IPS-NIHi7 (cell line): ENCODE measurements around the gene ZNF524.

Experiments
- DNase-seq: peaks from one replicate; pipeline ENCODE4 v3.0.0; 2012; ENCODE audit warnings: mixed read lengths; ENCODE audit errors: extremely low spot score

ZNF524 gene

GRCh38 chr19:55602104-55603001 lies 2.3 kb downstream of the ZNF524 start:
- no peak for DNase-seq

GRCh38 chr19:55603115-55603514 lies 3.0 kb downstream of the ZNF524 start:
- no peak for DNase-seq

- peak; percentile 45 for DNase-seq
Observed at GRCh38 chr19:55603581-55604292, 3.6 kb downstream of the ZNF524 start.

DNA sequence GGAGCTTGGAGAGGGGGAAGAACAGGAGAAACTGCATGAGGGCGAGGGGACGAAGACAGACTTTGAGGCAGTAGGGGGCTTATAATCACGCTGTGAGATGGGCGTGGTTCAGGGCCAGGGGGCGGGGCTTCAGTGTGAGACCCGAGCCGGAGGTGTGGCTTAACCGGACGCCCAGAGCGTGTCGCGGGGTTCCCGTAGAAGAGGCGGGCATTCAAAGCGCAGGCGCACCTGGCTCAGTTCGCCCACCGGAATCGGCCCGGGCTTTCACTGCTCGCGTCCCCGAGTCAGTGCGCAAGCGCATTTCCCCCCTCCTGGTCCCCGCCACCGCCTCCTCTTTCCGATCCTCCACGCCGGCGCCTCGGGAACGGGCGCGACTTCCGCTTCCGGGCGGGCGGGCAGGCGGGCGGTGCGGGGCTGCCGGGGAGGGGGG lies 5.1 kb downstream of the ZNF524 start:
- peak; percentile 90 for DNase-seq

DNA sequence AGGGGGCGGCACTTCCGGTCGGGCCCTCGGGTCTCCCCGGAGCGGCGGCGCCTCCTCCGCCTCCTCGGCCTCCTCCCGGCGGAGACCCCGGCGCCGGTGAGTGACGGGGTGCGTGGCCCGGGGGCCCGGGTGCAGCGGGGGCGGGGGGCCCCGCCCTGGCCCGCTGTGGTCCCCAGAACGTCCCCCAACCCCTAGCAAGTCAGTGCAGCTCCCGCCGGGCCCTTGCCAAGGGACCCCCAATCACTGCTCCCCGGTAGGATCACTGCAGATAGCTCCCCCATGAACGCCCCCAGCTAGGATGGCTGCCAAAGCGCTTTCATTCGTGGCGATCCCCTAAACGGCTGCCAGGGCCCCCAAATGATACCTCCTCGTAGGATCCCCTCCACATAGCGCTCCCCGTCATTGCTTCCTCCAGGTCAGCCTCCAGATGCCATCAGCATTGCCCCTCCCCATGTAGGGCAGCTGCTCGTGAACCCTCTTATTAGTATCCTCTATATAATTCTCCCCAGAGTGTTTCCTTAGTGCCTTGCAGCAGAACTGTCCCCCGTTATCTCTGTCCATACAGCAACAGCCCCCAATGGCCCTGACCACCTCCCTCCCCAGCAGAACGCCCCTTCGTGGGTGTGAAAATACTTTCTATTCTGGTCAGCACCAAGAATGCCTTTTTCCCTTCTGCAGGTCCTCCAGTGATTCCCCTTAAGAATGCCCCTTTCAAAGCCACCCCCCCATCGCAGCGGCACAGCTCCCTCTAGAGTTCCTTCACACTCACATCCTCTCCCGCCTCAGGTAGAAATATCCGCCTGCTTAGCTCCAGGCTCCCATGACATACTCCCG lies 5.8 kb downstream of the ZNF524 start, which contains the start of gene ZNF865:
ZNF865 (plus strand) TSS at position 11 of the 834 bp plus-strand sequence. CDS start 7,972 bp downstream, outside the sequence.
- peak; percentile 87 for DNase-seq

GRCh38 chr19:55606471-55606787 lies 6.3 kb downstream of the ZNF524 start:
- DNase-seq: no peak

DNA sequence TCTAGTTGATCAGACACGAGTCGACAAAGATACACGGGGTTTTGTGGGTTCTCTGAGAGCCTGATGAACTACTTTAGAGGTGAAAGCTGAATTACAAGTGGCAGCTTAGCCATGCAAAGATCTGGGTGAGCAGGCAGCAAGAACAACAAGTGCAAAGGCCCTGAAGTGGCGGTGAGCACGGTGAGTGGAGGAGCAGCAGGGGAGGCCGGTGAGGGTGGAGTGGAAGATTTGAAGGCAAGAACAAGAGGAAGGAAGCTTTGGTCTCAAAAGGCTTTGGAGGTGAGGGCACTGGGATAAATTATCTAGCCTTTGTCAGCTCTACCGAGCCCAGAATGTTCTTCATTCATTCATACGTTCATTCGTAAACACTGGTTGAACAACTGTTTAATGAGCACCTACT lies 6.7 kb downstream of the ZNF524 start:
- no peak for DNase-seq

GRCh38 chr19:55609326-55609725 lies 9.2 kb downstream of the ZNF524 start:
- DNase-seq: no peak

- DNase-seq: no peak
Observed at GRCh38 chr19:55611300-55611982, 11.4 kb downstream of the ZNF524 start.

DNA sequence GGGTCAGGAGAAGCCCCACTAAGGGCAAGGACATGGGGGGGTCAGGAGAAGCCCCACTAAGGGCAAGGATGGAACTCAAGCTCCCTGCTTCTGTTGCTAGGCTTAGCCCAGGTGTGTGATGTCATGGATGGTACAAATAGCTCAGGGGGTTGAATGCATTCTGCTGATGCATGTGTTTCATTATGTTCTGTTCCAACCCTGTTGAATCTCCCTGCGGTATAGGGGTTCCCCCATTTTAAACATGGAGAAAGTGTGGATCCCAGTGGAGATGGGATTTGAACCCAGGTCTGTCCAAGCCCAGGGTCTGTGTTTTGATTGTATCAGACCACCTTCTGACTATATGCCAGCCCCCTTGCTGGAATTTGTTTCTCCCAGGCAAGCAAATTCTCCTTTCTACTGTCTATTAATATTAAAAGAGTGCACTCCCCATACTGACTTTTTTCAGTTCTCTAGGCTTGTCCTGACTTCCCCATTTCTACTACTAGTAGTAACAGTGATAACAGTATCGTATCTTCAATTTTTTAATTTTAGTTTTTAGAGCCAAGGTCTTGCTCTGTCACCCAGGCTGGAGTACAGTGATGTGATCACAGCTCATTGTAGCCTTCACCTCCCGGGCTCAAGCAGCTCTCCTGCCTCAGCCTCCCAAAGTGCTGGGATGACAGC lies 12.0 kb downstream of the ZNF524 start:
- DNase-seq: no peak

DNA sequence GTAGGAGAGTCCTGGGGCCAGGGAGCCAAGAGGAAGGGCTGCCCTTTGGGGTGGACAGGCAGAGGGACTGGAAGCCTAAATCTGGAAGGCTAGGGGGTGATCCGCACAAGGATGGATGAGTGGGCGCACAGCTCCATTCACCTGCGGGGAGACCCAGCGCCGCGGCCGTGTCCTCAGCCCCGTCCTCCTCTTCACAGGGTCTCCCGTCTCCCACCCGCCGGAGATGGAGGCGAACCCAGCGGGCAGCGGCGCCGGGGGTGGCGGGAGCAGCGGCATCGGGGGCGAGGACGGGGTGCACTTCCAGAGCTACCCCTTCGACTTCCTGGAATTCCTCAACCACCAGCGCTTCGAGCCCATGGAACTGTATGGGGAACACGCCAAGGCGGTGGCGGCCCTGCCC lies 13.3 kb downstream of the ZNF524 start:
- DNase-seq: no peak

- no peak for DNase-seq
Observed at GRCh38 chr19:55613930-55614710, 14.0 kb downstream of the ZNF524 start.

DNA sequence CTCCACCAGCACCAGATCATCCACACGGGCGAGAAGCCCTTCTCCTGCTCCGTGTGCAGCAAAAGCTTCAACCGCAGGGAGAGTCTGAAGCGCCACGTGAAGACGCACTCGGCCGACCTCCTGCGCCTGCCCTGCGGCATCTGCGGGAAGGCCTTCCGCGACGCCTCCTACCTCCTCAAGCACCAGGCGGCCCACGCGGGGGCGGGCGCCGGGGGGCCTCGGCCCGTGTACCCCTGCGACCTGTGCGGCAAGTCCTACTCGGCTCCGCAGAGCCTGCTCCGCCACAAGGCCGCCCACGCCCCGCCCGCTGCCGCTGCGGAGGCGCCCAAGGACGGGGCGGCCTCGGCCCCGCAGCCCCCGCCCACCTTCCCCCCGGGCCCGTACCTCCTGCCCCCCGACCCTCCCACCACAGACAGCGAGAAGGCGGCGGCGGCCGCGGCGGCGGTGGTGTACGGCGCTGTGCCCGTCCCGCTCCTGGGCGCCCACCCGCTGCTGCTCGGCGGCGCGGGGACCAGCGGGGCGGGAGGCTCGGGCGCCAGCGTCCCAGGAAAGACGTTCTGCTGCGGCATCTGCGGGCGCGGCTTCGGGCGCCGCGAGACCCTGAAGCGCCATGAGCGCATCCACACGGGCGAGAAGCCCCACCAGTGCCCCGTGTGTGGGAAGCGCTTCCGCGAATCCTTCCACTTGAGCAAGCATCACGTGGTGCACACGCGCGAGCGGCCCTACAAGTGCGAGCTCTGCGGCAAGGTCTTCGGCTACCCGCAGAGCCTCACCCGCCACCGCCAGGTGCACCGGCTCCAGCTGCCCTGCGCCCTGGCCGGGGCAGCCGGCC lies 14.8 kb downstream of the ZNF524 start:
- no peak for DNase-seq

GRCh38 chr19:55615543-55616394 lies 15.7 kb downstream of the ZNF524 start:
- DNase-seq: no peak

DNA sequence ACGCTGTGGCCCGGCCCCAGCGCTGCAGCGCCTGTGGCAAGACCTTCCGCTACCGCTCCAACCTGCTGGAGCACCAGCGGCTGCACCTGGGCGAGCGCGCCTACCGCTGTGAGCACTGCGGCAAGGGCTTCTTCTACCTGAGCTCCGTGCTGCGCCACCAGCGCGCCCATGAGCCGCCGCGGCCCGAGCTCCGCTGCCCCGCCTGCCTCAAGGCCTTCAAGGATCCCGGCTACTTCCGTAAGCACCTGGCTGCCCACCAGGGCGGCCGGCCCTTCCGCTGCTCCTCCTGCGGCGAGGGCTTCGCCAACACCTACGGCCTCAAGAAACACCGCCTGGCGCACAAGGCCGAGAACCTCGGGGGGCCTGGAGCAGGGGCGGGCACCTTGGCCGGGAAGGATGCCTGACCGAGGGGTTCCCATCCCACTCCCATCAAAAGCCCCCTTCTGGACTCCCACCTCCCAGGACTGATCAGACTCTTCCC lies 16.3 kb downstream of the ZNF524 start:
- no peak for DNase-seq

DNA sequence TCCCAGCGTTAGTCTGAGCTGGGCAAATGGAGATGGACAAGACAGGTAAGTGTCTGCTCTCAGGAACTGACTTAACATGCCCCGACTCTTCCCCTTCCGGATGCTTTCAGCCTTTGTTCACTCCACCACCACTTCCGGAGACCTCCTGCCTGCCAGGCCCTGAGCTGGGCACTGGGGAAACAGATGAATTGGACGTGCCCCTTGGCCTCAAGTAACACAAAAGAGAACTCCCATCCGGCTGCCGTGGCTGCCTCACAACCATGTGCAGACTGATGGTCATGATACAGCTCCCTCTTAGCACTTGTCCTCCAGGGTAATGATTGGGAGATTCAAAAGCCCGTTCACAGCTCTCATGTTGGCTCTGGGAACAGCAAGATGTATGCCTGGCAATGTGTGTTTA lies 17.3 kb downstream of the ZNF524 start:
- no peak for DNase-seq

DNA sequence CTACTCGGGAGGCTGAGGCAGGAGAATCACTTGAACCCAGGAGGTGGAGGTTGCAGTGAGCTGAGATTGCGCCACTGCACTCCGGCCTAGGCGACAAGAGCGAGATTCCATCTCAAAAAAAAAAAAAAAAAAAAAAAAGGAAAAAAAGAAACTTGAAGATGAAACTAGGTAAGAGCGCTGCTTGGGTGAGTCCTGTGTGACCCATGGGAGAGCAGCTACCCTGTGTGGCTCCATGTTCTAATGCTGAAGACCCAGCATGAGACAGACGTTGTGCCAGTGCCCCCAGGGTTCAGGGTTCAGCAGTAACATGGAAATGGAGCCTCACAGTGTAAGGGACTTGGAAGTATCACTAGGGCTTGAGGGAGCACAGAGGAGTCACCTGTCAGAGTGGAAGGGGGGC lies 18.3 kb downstream of the ZNF524 start:
- no peak for DNase-seq

- DNase-seq: no peak
Observed at GRCh38 chr19:55619286-55619685, 19.2 kb downstream of the ZNF524 start.
